C4-2B (cell line): Measurements from ENCODE around the gene CCDC69.
"Not testable (repeated sequence)": the region's sequence is repeated elsewhere in the genome, so short reads cannot be mapped to it uniquely, and the experiment has no call there.

ENCODE experiments used
- ZFX ChIP-seq: fragments of 450-650 bp; IDR thresholded peaks from 2 replicates; pipeline ENCODE4 v1.6.1; 2017
- TF ChIP-seq, protein P1 (sequence below): fragments of 450-650 bp; conservative IDR thresholded peaks from 2 replicates; pipeline ENCODE4 v1.5.1; 2017; ENCODE audit warnings: mild to moderate bottlenecking

DNA sequence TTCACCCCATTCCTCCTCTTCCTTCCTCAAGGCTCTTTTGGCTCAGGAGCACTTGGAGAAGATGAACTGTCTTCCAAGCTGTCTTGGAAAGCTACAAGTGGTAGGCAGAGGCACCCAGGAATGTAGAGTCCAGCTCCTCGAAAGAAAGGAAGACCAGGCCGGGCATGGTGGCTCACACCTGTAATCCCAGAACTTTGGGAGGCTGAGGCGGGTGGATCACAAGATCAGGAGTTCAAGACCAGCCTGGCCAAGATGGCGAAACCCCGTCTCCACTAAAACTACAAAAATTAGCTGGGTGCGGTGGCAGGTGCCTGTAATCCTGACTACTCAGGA, 11.3 kb upstream of the CCDC69 start:
- TF ChIP-seq, protein P1, sequence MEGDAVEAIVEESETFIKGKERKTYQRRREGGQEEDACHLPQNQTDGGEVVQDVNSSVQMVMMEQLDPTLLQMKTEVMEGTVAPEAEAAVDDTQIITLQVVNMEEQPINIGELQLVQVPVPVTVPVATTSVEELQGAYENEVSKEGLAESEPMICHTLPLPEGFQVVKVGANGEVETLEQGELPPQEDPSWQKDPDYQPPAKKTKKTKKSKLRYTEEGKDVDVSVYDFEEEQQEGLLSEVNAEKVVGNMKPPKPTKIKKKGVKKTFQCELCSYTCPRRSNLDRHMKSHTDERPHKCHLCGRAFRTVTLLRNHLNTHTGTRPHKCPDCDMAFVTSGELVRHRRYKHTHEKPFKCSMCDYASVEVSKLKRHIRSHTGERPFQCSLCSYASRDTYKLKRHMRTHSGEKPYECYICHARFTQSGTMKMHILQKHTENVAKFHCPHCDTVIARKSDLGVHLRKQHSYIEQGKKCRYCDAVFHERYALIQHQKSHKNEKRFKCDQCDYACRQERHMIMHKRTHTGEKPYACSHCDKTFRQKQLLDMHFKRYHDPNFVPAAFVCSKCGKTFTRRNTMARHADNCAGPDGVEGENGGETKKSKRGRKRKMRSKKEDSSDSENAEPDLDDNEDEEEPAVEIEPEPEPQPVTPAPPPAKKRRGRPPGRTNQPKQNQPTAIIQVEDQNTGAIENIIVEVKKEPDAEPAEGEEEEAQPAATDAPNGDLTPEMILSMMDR, result not testable (repeated sequence)
- not testable (repeated sequence) for TF ChIP-seq ZFX
